Progenitor cell of endocrine pancreas (in vitro differentiated cells): ENCODE results near the gene ANKDD1B. TPM values are rescaled to one million over a fixed set of nuclear protein-coding genes. Genes with fewer than 3 reads are reported as not detected.

Source experiments
- DNase-seq: peaks from one replicate; pipeline ENCODE4 v3.0.0; 2021; ENCODE audit warnings: low spot score; ENCODE audit not compliant: unreplicated experiment
- H3K27ac Mint-ChIP-seq: 2 replicates; pipeline ENCODE4 v1.8.0; 2021; ENCODE audit warnings: mild to moderate bottlenecking, moderate library complexity, mixed read lengths
- H3K27me3 Mint-ChIP-seq: 2 replicates; pipeline ENCODE4 v1.8.0; 2021; ENCODE audit warnings: mixed read lengths
- H3K36me3 Mint-ChIP-seq: 2 replicates; pipeline ENCODE4 v1.8.0; 2022; ENCODE audit warnings: mixed read lengths; ENCODE audit not compliant: insufficient read depth
- H3K4me1 Mint-ChIP-seq: 2 replicates; pipeline ENCODE4 v1.8.0; 2021; ENCODE audit warnings: low read depth, mixed read lengths
- H3K4me3 Mint-ChIP-seq: 2 replicates; pipeline ENCODE4 v1.8.0; 2021; ENCODE audit warnings: low read depth, mild to moderate bottlenecking, moderate library complexity, mixed read lengths
- H3K9me3 Mint-ChIP-seq: 2 replicates; pipeline ENCODE4 v1.8.0; 2021; ENCODE audit warnings: low read depth, mixed read lengths
- CTCF ChIP-seq: fragments of 200-600 bp; sonication (generic); IDR thresholded peaks from one replicate; pipeline ENCODE4 v1.5.0; 2021; ENCODE audit warnings: antibody characterized with exemption, mild to moderate bottlenecking; ENCODE audit not compliant: unreplicated experiment
- total RNA-seq: library from RNA; stranded (reverse); gene quantifications from 2 replicates; pipeline ENCODE4 v1.2.1, GENCODE V29; 2021

ANKDD1B gene
- total RNA-seq, 1 donor from 2014 or later = 2.8 TPM

GRCh38 chr5:75626959-75627358 lies 15.7 kb downstream of the ANKDD1B start:
- Mint-ChIP-seq H3K4me1 (peaks cover 12% of the 10 kb centered on the region), H3K27ac (no peak overlapping the region), H3K27me3 (no peaks in the 10 kb centered on the region), H3K36me3 (no peaks in the 10 kb centered on the region), H3K4me3 (no peak overlapping the region), H3K9me3 (no peaks in the 10 kb centered on the region)
- DNase-seq = no peak
- TF ChIP-seq CTCF = no peak

- TF ChIP-seq CTCF = no peak
- Mint-ChIP-seq H3K27ac (no peak overlapping the region), H3K4me1 (peaks cover 12% of the 10 kb centered on the region), H3K27me3 (no peaks in the 10 kb centered on the region), H3K36me3 (no peaks in the 10 kb centered on the region), H3K4me3 (no peak overlapping the region), H3K9me3 (no peaks in the 10 kb centered on the region)
- no peak for DNase-seq
Observed at GRCh38 chr5:75627801-75628200, 16.5 kb downstream of the ANKDD1B start.

GRCh38 chr5:75630875-75631274 lies 19.6 kb downstream of the ANKDD1B start:
- Mint-ChIP-seq H3K4me3 (no peak overlapping the region), H3K27ac (no peak overlapping the region), H3K9me3 (no peaks in the 10 kb centered on the region), H3K36me3 (no peaks in the 10 kb centered on the region), H3K4me1 (no peaks in the 10 kb centered on the region), H3K27me3 (no peaks in the 10 kb centered on the region)
- DNase-seq = no peak
- TF ChIP-seq CTCF = no peak

- no peaks in the 10 kb centered on the region for H3K4me1 Mint-ChIP-seq
- H3K27ac Mint-ChIP-seq = no peak overlapping the region
- no peak for TF ChIP-seq CTCF
- no peaks in the 10 kb centered on the region for H3K27me3 Mint-ChIP-seq
- H3K36me3 Mint-ChIP-seq = no peaks in the 10 kb centered on the region
- H3K9me3 Mint-ChIP-seq = no peaks in the 10 kb centered on the region
- DNase-seq = no peak
- no peak overlapping the region for H3K4me3 Mint-ChIP-seq
Observed at GRCh38 chr5:75632321-75632720, 21.1 kb downstream of the ANKDD1B start.

- no peak overlapping the region for H3K4me3 Mint-ChIP-seq
- no peaks in the 10 kb centered on the region for H3K9me3 Mint-ChIP-seq
- no peak for TF ChIP-seq CTCF
- H3K4me1 Mint-ChIP-seq = no peaks in the 10 kb centered on the region
- H3K36me3 Mint-ChIP-seq = peaks cover 2% of the 10 kb centered on the region
- H3K27ac Mint-ChIP-seq = no peak overlapping the region
- no peaks in the 10 kb centered on the region for H3K27me3 Mint-ChIP-seq
- no peak for DNase-seq
Observed at GRCh38 chr5:75637949-75638348, 26.7 kb downstream of the ANKDD1B start.
